HFFc6 (cell line): ENCODE measurements around the gene CMTM8. TPM values are rescaled to one million over a fixed set of nuclear protein-coding genes. Genes with fewer than 3 reads are reported as not detected.
A peak's percentile ranks its signal among the peaks of the same experiment; 100 is the strongest.

Experiments
- DNase-seq: peaks from one replicate; pipeline ENCODE4 v3.0.0-alpha.2; 2018
- H3K27ac Mint-ChIP-seq: 2 replicates; pipeline ENCODE4 v1.8.0; 2020; ENCODE audit warnings: mild to moderate bottlenecking, mixed read lengths
- H3K27me3 Mint-ChIP-seq: 2 replicates; pipeline ENCODE4 v1.8.0; 2021; ENCODE audit warnings: mild to moderate bottlenecking, moderate library complexity, mixed read lengths; ENCODE audit not compliant: insufficient read depth
- H3K36me3 Mint-ChIP-seq: 2 replicates; pipeline ENCODE4 v1.8.0; 2021; ENCODE audit warnings: low read depth, mixed read lengths
- H3K4me1 Mint-ChIP-seq: 2 replicates; pipeline ENCODE4 v1.8.0; 2020; ENCODE audit warnings: low read depth, mixed read lengths
- H3K4me3 Mint-ChIP-seq: 2 replicates; pipeline ENCODE4 v1.8.0; 2020; ENCODE audit warnings: mild to moderate bottlenecking, moderate library complexity, mixed read lengths
- H3K9me3 Mint-ChIP-seq: 2 replicates; pipeline ENCODE4 v1.8.0; 2020; ENCODE audit warnings: mild to moderate bottlenecking, mixed read lengths
- total RNA-seq, 6 experiments: library from RNA; stranded (reverse); fragmentation: NEBNext Ultra II Directional; extraction: Animal tissue kit (Norgen Biotek cat#: 25700); gene quantifications; 2 replicates in 1 of 6; 3 replicates in 5 of 6; pipeline ENCODE4 v1.2.3, GENCODE V29; 2021
- TF ChIP-seq, protein P1 (sequence below): fragments of 200-600 bp; sonication (generic); IDR thresholded peaks from 2 replicates; pipeline ENCODE4 v1.5.0; 2021; ENCODE audit warnings: antibody characterized with exemption, mild to moderate bottlenecking

Gene CMTM8
- total RNA-seq, 6 experiments from 2014 or later = not detected

DNA sequence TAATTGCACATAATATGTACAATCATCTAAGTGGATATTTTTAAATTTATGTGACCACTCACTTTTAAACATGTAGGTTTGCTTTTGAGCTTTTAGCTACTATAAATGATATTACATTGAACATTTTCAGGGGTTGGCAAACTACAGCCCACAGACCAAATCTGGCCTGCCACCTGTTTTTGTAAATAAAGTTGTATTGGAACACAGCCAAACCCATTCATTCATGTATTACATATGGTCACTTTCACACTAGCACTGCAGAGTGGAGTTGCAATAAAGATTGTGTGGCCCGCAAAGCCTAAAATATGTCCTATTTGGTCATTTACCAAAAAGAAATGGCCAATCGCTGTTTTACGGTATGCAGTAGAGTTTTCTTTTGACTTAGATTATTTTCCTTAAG, 174.4 kb downstream of the CMTM8 start:
- peaks cover 36% of the 10 kb centered on the region for H3K4me1 Mint-ChIP-seq
- TF ChIP-seq, protein P1, sequence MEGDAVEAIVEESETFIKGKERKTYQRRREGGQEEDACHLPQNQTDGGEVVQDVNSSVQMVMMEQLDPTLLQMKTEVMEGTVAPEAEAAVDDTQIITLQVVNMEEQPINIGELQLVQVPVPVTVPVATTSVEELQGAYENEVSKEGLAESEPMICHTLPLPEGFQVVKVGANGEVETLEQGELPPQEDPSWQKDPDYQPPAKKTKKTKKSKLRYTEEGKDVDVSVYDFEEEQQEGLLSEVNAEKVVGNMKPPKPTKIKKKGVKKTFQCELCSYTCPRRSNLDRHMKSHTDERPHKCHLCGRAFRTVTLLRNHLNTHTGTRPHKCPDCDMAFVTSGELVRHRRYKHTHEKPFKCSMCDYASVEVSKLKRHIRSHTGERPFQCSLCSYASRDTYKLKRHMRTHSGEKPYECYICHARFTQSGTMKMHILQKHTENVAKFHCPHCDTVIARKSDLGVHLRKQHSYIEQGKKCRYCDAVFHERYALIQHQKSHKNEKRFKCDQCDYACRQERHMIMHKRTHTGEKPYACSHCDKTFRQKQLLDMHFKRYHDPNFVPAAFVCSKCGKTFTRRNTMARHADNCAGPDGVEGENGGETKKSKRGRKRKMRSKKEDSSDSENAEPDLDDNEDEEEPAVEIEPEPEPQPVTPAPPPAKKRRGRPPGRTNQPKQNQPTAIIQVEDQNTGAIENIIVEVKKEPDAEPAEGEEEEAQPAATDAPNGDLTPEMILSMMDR = no peak
- no peak overlapping the region for H3K27ac Mint-ChIP-seq
- no peak for DNase-seq
- no peak overlapping the region for H3K4me3 Mint-ChIP-seq
- no peaks in the 10 kb centered on the region for H3K9me3 Mint-ChIP-seq
- H3K27me3 Mint-ChIP-seq = no peaks in the 10 kb centered on the region; the same call in 1 of the 2 replicates
- peaks cover 5% of the 10 kb centered on the region; the same call in 1 of the 2 replicates for H3K36me3 Mint-ChIP-seq

- Mint-ChIP-seq H3K36me3 (peaks cover 14% of the 10 kb centered on the region; the same call in 1 of the 2 replicates), H3K27ac (peak overlapping the region; percentile 74), H3K4me3 (peak overlapping the region; percentile 27; the same call in 1 of the 2 replicates), H3K27me3 (no peaks in the 10 kb centered on the region; the same call in 1 of the 2 replicates), H3K4me1 (peaks cover 36% of the 10 kb centered on the region), H3K9me3 (peaks cover 2% of the 10 kb centered on the region; the same call in 1 of the 2 replicates)
- DNase-seq = no peak
- TF ChIP-seq, protein P1 = no peak
Measured at GRCh38 chr3:32413845-32414521, 175.5 kb downstream of the CMTM8 start.

- DNase-seq = no peak
- Mint-ChIP-seq H3K27me3 (no peaks in the 10 kb centered on the region; the same call in 1 of the 2 replicates), H3K4me1 (peaks cover 41% of the 10 kb centered on the region), H3K36me3 (peaks cover 16% of the 10 kb centered on the region; the same call in 1 of the 2 replicates), H3K9me3 (peaks cover 4% of the 10 kb centered on the region; the same call in 1 of the 2 replicates), H3K27ac (peak overlapping the region; percentile 74), H3K4me3 (peak overlapping the region; percentile 27)
- TF ChIP-seq, protein P1 = no peak
Measured at GRCh38 chr3:32414522-32415202, 176.2 kb downstream of the CMTM8 start.

GRCh38 chr3:32419742-32420125, 181.3 kb downstream of the CMTM8 start:
- peaks cover 16% of the 10 kb centered on the region for H3K36me3 Mint-ChIP-seq
- H3K27me3 Mint-ChIP-seq = peaks cover 3% of the 10 kb centered on the region
- TF ChIP-seq, protein P1 = no peak
- H3K4me1 Mint-ChIP-seq = peaks cover 44% of the 10 kb centered on the region
- no peak for DNase-seq
- peak overlapping the region; percentile 48 for H3K4me3 Mint-ChIP-seq
- H3K27ac Mint-ChIP-seq = peak overlapping the region; percentile 94
- H3K9me3 Mint-ChIP-seq = peaks cover 4% of the 10 kb centered on the region; the same call in 1 of the 2 replicates

Other genes with a start within 250 kb of the CMTM8 start
- gene GPD1L, start 132.1 kb upstream of the CMTM8 start, total RNA-seq = 1 to 10 TPM; 2.7 to 8.3 (median 4.2) TPM
- 10 to 100 TPM; 10.1 to 17.7 (median 15.7) TPM for gene CMTM7, start 153.2 kb downstream of the CMTM8 start, total RNA-seq